Liver (tissue), 9 donors: ENCODE data around the gene HHAT. TPM values are rescaled to one million over a fixed set of nuclear protein-coding genes. Genes with fewer than 3 reads are reported as not detected.

Experiments used
- DNase-seq: peaks from one replicate; pipeline ENCODE4 v3.0.0-alpha.2; 2017; ENCODE audit warnings: low spot score
- H3K27ac ChIP-seq, 2 donors: one replicate each; pipeline ENCODE4 v1.7.0; 2013; ENCODE audit warnings: inconsistent platforms in 2 of 2, low read length in 2 of 2, control low read depth in 1 of 2, low read depth in 1 of 2, mild to moderate bottlenecking in 1 of 2
- H3K27me3 ChIP-seq, 4 donors: one replicate each; pipeline versions ENCODE4 v1.6.1 to v1.7.0; 2013; ENCODE audit warnings: low read length in 3 of 4, inconsistent platforms in 1 of 4, mild to moderate bottlenecking in 1 of 4, moderate library complexity in 1 of 4; ENCODE audit not compliant: control insufficient read depth in 4 of 4, insufficient read depth in 4 of 4
- H3K36me3 ChIP-seq, 4 donors: one replicate each; pipeline versions ENCODE4 v1.6.1 to v1.7.0; 2013; ENCODE audit warnings: low read length in 3 of 4, mild to moderate bottlenecking in 3 of 4, low read depth in 1 of 4, moderate library complexity in 1 of 4; ENCODE audit not compliant: control insufficient read depth in 4 of 4, insufficient read depth in 3 of 4
- H3K4me1 ChIP-seq, 4 donors: one replicate each; pipeline versions ENCODE4 v1.6.1 to v1.7.0; 2013; ENCODE audit warnings: low read length in 3 of 4, mild to moderate bottlenecking in 3 of 4, moderate library complexity in 1 of 4; ENCODE audit not compliant: control insufficient read depth in 4 of 4, insufficient read depth in 4 of 4
- H3K4me3 ChIP-seq, 3 donors: one replicate each; pipeline versions ENCODE4 v1.6.1 to v1.7.0; 2013; ENCODE audit warnings: low read length in 3 of 3, control low read depth in 1 of 3, low read depth in 1 of 3, mild to moderate bottlenecking in 1 of 3
- H3K9ac ChIP-seq, 2 donors: one replicate each; pipeline ENCODE4 v1.7.0; 2013; ENCODE audit warnings: low read length in 2 of 2, mild to moderate bottlenecking in 2 of 2, moderate library complexity in 2 of 2, control low read depth in 1 of 2, low read depth in 1 of 2
- H3K9me3 ChIP-seq, 4 donors: one replicate each; pipeline versions ENCODE4 v1.6.1 to v1.7.0; 2013; ENCODE audit warnings: low read length in 3 of 4; ENCODE audit not compliant: control insufficient read depth in 4 of 4
- ATF3 ChIP-seq: IDR thresholded peaks from 2 replicates; pipeline ENCODE4 v1.6.1; 2016; ENCODE audit warnings: antibody characterized with exemption
- CTCF ChIP-seq: fragments of 150-350 bp; IDR thresholded peaks from 2 replicates; pipeline ENCODE4 v1.5.1; 2017; ENCODE audit warnings: improper control_type of control experiment, low read depth, low read length; ENCODE audit not compliant: missing input control
- EGR1 ChIP-seq, 2 donors: IDR thresholded peaks; 2 replicates each; pipeline ENCODE4 v1.6.1; 2016 to 2018; ENCODE audit warnings: antibody characterized with exemption in 2 of 2, low read depth in 2 of 2
- FOXA2 ChIP-seq: IDR thresholded peaks from 2 replicates; pipeline ENCODE4 v1.6.1; 2016; ENCODE audit warnings: antibody characterized with exemption
- GABPA ChIP-seq, 2 donors: IDR thresholded peaks in 1 of 2; conservative IDR thresholded peaks in 1 of 2; 2 replicates each; pipeline ENCODE4 v1.6.1; 2016; ENCODE audit warnings: antibody characterized with exemption in 2 of 2, mild to moderate bottlenecking in 1 of 2, moderate library complexity in 1 of 2
- HNF4A ChIP-seq, 2 donors: conservative IDR thresholded peaks; 2 replicates each; pipeline ENCODE4 v1.6.1; 2016; ENCODE audit warnings: antibody characterized with exemption in 2 of 2, mild to moderate bottlenecking in 2 of 2
- JUND ChIP-seq, 2 donors: IDR thresholded peaks; 2 replicates each; pipeline ENCODE4 v1.6.1; 2016; ENCODE audit warnings: antibody characterized with exemption in 2 of 2
- RAD21 ChIP-seq, 2 donors: IDR thresholded peaks; 2 replicates each; pipeline ENCODE4 v1.6.1; 2016; ENCODE audit warnings: antibody characterized with exemption in 2 of 2, mild to moderate bottlenecking in 2 of 2
- RXRA ChIP-seq, 2 donors: IDR thresholded peaks; 2 replicates each; pipeline ENCODE4 v1.6.1; 2017 to 2018; ENCODE audit warnings: antibody characterized with exemption in 2 of 2, mild to moderate bottlenecking in 1 of 2
- SP1 ChIP-seq: IDR thresholded peaks from 2 replicates; pipeline ENCODE4 v1.6.1; 2018; ENCODE audit warnings: antibody characterized with exemption, mild to moderate bottlenecking
- TAF1 ChIP-seq: conservative IDR thresholded peaks from 2 replicates; pipeline ENCODE4 v1.6.1; 2016; ENCODE audit warnings: antibody characterized with exemption, mild to moderate bottlenecking
- WGBS: extraction: QIAGEN DNeasy Blood & Tissue Kit; methylation state at CpG from one replicate; pipeline ENCODE4 v1.1.7; 2013; 5-methylcytosine and 5-hydroxymethylcytosine counted together
- polyA plus RNA-seq, 2 donors: library from polyadenylated mRNA; stranded (reverse) in 1 of 2; unstranded in 1 of 2; fragments of 200-250 nt in 1 of 2; fragments of >200 nt in 1 of 2; fragmentation: Nextera tagmentation in 1 of 2; extraction: Ambion mirVana in 1 of 2; gene quantifications; one replicate each; pipeline versions ENCODE4 v1.2.1 to v1.2.3, GENCODE V29; 2013 to 2015
- total RNA-seq, 2 donors: library from RNA; depleted of rRNA; stranded (reverse); fragments of >200 nt; gene quantifications; one replicate each; pipeline ENCODE4 v1.2.3, GENCODE V29; 2014
- TF ChIP-seq, protein P1 (sequence below): IDR thresholded peaks from 2 replicates; pipeline ENCODE4 v1.6.1; 2016; ENCODE audit warnings: antibody characterized with exemption
- TF ChIP-seq, protein P2 (sequence below): IDR thresholded peaks from 2 replicates; pipeline ENCODE4 v1.6.1; 2016; ENCODE audit warnings: antibody characterized with exemption, mild to moderate bottlenecking
- donor health status: healthy.
- donor health status: healthy.
- donor health status: healthy.
- donor health status: healthy.
- donor health status: healthy.

HHAT gene
- total and polyA plus RNA-seq, 4 donors, result 1.3 to 2.2 (median 1.6) TPM

DNA sequence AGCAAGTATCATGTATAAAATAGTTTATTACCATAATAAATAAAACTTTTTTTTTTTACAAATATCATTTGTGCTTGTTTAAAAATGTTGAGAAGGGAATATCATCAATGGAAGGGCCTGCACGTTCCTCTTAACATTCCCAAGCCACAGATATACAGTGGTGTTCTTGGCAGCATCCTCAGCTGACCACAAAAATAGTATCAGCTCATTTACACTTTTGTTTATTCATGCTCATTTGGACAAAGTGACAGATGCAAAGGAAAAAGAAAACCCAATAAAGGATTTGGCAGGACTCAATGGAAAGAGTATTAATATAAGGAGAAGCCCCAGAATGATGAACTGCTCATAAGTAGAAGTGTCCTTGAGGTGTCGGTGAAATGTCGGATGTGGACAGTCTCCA, 349.6 kb downstream of the HHAT start:
- WGBS, result 95% methylated on average over 3 of the region's 3 CpGs

DNA sequence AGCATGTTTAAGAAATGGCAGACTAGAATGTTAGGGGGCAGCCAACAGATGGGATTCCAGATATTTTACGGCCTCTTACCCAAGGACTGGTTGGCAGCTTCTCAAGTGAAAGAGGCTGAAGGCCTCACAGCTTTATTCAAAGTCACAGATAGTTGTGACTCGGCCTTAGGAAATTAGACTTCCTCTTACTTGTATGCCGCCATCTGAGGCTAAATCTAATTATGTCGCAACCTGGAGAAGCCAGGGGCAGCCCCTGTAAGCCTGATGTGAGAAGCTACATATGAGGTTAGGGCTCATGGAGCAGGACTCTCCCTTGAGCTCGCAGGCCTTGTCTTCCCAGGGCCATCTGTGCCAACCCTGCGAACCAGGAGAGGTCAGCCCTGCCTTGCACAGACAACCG, 352.5 kb downstream of the HHAT start:
- Histone ChIP-seq H3K9ac (no peak overlapping the region), H3K4me3 (no peak overlapping the region), H3K36me3 (no peaks in the 10 kb centered on the region), H3K9me3 (no peaks in the 10 kb centered on the region), H3K27me3 (no peaks in the 10 kb centered on the region), H3K27ac (no peak overlapping the region), H3K4me1 (peaks cover 0 to 2% (median under 1%) of the 10 kb centered on the region in 4 donors)
- WGBS, result 91% methylated on average over 7 of the region's 7 CpGs
- TF ChIP-seq CTCF, result no peak
- no peak for DNase-seq

More for the DNA sequence above, 349.6 kb downstream of the HHAT start:
- Histone ChIP-seq H3K4me3 (no peak overlapping the region), H3K27me3 (no peaks in the 10 kb centered on the region), H3K9ac (no peak overlapping the region), H3K4me1 (no peaks in the 10 kb centered on the region), H3K9me3 (no peaks in the 10 kb centered on the region), H3K27ac (no peak overlapping the region), H3K36me3 (no peaks in the 10 kb centered on the region)
- TF ChIP-seq, protein P1, sequence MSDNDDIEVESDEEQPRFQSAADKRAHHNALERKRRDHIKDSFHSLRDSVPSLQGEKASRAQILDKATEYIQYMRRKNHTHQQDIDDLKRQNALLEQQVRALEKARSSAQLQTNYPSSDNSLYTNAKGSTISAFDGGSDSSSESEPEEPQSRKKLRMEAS, result no peak
- no peak for TF ChIP-seq HNF4A (conservative IDR thresholded peaks at IDR 0.05)
- TF ChIP-seq ATF3, result no peak
- no peak for TF ChIP-seq FOXA2
- no peak for TF ChIP-seq RXRA (IDR thresholded peaks at IDR 0.05)
- no peak for TF ChIP-seq RAD21 (IDR thresholded peaks at IDR 0.05)
- no peak for TF ChIP-seq JUND (IDR thresholded peaks at IDR 0.05)
- TF ChIP-seq TAF1, result no peak
- no peak for TF ChIP-seq GABPA (IDR thresholded peaks at IDR 0.05 in 1 of 2, conservative IDR thresholded peaks at IDR 0.05 in 1 of 2)
- TF ChIP-seq, protein P2, sequence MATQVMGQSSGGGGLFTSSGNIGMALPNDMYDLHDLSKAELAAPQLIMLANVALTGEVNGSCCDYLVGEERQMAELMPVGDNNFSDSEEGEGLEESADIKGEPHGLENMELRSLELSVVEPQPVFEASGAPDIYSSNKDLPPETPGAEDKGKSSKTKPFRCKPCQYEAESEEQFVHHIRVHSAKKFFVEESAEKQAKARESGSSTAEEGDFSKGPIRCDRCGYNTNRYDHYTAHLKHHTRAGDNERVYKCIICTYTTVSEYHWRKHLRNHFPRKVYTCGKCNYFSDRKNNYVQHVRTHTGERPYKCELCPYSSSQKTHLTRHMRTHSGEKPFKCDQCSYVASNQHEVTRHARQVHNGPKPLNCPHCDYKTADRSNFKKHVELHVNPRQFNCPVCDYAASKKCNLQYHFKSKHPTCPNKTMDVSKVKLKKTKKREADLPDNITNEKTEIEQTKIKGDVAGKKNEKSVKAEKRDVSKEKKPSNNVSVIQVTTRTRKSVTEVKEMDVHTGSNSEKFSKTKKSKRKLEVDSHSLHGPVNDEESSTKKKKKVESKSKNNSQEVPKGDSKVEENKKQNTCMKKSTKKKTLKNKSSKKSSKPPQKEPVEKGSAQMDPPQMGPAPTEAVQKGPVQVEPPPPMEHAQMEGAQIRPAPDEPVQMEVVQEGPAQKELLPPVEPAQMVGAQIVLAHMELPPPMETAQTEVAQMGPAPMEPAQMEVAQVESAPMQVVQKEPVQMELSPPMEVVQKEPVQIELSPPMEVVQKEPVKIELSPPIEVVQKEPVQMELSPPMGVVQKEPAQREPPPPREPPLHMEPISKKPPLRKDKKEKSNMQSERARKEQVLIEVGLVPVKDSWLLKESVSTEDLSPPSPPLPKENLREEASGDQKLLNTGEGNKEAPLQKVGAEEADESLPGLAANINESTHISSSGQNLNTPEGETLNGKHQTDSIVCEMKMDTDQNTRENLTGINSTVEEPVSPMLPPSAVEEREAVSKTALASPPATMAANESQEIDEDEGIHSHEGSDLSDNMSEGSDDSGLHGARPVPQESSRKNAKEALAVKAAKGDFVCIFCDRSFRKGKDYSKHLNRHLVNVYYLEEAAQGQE, result no peak
- TF ChIP-seq EGR1 (IDR thresholded peaks at IDR 0.05; ENCODE audit: low read depth in 2 of 2), result no peak
- no peak for TF ChIP-seq SP1
- DNase-seq, result no peak
